Measurements from ENCODE around the gene PSME2. TPM values are rescaled to one million over a fixed set of nuclear protein-coding genes. Genes with fewer than 3 reads are reported as not detected.

The PSME2 gene
- total and polyA plus RNA-seq, 2 experiments from 2014 or later, result 38.3 to 164 TPM

DNA sequence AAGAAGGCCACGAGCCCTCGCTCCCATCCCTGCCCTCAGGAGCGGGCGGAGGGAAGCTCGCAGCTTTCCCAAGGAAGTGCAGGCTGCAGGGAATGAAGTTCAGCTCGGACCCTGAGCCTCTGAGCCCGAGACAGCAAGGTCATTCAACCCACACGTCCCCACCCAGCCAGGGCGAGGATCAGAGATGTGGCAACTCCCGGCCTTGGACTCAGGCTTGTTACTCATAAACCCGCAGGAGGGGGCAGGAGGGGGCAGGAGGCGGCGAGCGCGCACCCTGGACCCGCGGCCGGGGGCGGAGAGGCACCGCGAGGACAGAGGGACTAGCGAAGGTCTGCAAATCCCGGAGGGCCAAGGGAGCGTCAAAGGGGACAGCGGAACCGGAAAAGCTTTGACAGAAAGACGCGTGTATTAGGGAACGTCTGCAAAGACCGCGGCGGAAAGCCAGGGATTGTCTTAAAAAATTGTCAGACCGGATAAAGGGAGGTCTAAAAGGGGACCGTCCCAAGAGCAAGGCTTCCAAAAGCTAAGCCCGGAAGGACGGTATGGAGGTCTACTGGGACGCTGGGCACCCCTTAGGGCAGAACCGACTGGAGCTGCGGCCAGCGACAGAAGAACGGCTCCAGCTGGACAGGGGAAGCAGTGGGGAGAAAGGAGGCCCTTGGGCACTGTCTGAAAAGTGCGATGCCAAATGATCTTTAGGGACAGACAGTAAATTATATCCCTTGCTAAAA is 32.4 kb downstream of the PSME2 start:
- DNase-seq, result peak; percentile 96
- TF ChIP-seq EZH2phosphoT487 (IDR thresholded peaks at IDR 0.05; ENCODE audit: insufficient read depth, low read depth) (no peak), EZH2 (IDR thresholded peaks at IDR 0.05; ENCODE audit: insufficient read depth, poor library complexity, severe bottlenecking) (no peak)
- no peaks in the 10 kb centered on the region for H4K20me1 ChIP-seq (ENCODE audit: insufficient read depth)
- H3K9me3 ChIP-seq (ENCODE audit: low read depth), result no peaks in the 10 kb centered on the region
- H2AFZ ChIP-seq, result peak overlapping the region; percentile 91
- H3K36me3 ChIP-seq (ENCODE audit: low read depth), result no peaks in the 10 kb centered on the region
- H3K4me2 ChIP-seq (ENCODE audit: unreplicated experiment), result peak overlapping the region; percentile 97
- peaks cover 12% of the 10 kb centered on the region for H3K4me1 ChIP-seq (ENCODE audit: insufficient read depth)
- in situ Hi-C loops (cut with MboI), result no loop called here
- H3K27me3 ChIP-seq (replicated peaks; ENCODE audit: insufficient read depth), result no peaks in the 10 kb centered on the region
- H3K79me2 ChIP-seq (ENCODE audit: insufficient read depth), result peaks cover 16% of the 10 kb centered on the region; the same call in 1 of the 2 replicates
- 1 to 2% methylated on average over 29 to 41 of the region's 42 CpGs for WGBS, 2 experiments (ENCODE audit: low coverage in 1 of 2, low lambda C conversion rate in 2 of 2, missing lambda C conversion rate in 2 of 2)
- peak overlapping the region; percentile 95 for H3K9ac ChIP-seq
- peaks cover 5% of the 10 kb centered on the region for H3F3A ChIP-seq (ENCODE audit: insufficient read depth)
- H3K27ac ChIP-seq, result peak overlapping the region; percentile 98
- H3K9me2 ChIP-seq (ENCODE audit: insufficient read depth), result no peaks in the 10 kb centered on the region
- H3K4me3 ChIP-seq, result peak overlapping the region; percentile 81

DNA sequence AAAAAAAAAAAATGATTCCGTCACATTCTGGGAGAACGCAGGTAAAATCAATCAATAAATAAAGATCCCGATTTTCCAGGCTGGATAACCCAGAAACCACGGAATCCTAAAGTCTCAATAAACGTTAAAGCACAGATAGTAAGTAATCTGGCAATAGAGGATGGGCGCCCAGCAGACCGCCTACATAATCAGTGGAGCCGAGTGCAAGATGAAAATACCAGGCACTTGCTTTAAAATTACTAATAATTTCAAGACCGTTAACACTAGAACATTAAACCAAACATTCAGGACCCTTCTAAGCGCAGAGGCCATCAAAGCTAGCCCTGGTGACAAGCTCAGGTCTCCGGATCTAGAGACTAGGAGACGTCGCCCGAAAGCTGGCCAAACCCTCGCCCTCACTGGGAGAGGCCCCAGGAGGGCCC is 33.0 kb downstream of the PSME2 start:
- TF ChIP-seq EZH2phosphoT487 (IDR thresholded peaks at IDR 0.05; ENCODE audit: insufficient read depth, low read depth), result no peak
- no peak for TF ChIP-seq EZH2 (IDR thresholded peaks at IDR 0.05; ENCODE audit: insufficient read depth, poor library complexity, severe bottlenecking)
- Histone ChIP-seq H3F3A (ENCODE audit: insufficient read depth) (peaks cover 5% of the 10 kb centered on the region), H3K9me2 (ENCODE audit: insufficient read depth) (no peaks in the 10 kb centered on the region), H3K4me3 (peak overlapping the region; percentile 81), H2AFZ (peak overlapping the region; percentile 91), H3K27ac (peak overlapping the region; percentile 98), H3K79me2 (ENCODE audit: insufficient read depth) (peaks cover 16% of the 10 kb centered on the region; the same call in 1 of the 2 replicates), H3K4me1 (ENCODE audit: insufficient read depth) (peaks cover 12% of the 10 kb centered on the region), H3K36me3 (ENCODE audit: low read depth) (no peaks in the 10 kb centered on the region), H4K20me1 (ENCODE audit: insufficient read depth) (no peaks in the 10 kb centered on the region), H3K9ac (peak overlapping the region; percentile 95), H3K27me3 (replicated peaks; ENCODE audit: insufficient read depth) (no peaks in the 10 kb centered on the region), H3K9me3 (ENCODE audit: low read depth) (no peaks in the 10 kb centered on the region), H3K4me2 (ENCODE audit: unreplicated experiment) (peak overlapping the region; percentile 97)
- in situ Hi-C loops (cut with MboI), result no loop called here
- peak; percentile 61 for DNase-seq
- WGBS, 2 experiments (ENCODE audit: low coverage in 1 of 2, low lambda C conversion rate in 2 of 2, missing lambda C conversion rate in 2 of 2), result 12% methylated on average over 14 to 15 of the region's 15 CpGs

DNA sequence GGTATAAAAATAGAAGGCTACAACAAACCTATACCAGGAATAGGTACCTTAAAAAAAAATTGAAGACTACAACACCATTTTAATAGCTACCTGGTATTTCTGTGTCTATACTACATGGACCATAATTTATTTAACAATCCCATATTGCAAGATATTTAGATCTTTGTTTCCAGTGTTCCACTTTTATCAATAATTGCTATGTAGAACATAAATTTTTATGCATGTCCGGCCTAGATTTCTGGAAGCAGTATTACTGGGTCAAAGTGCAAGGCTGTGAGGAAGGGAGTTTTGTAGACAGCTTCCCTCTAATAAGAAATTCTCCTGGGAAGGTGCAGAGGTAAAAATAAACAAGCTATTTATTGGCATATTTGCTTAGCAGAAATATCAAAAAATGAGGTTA is 35.9 kb downstream of the PSME2 start:
- no peak overlapping the region for H2AFZ ChIP-seq
- H3K9me3 ChIP-seq (ENCODE audit: low read depth), result no peaks in the 10 kb centered on the region
- 96 to 100% methylated on average over 1 of the region's 1 CpG for WGBS, 2 experiments (ENCODE audit: low coverage in 1 of 2, low lambda C conversion rate in 2 of 2, missing lambda C conversion rate in 2 of 2)
- H3K27ac ChIP-seq, result no peak overlapping the region
- H3K4me2 ChIP-seq (ENCODE audit: unreplicated experiment), result no peak overlapping the region
- peaks cover 4% of the 10 kb centered on the region; the same call in 1 of the 2 replicates for H3K79me2 ChIP-seq (ENCODE audit: insufficient read depth)
- H4K20me1 ChIP-seq (ENCODE audit: insufficient read depth), result no peaks in the 10 kb centered on the region
- peaks cover 7% of the 10 kb centered on the region; the same call in 1 of the 2 replicates for H3K4me1 ChIP-seq (ENCODE audit: insufficient read depth)
- no peak overlapping the region for H3K9ac ChIP-seq
- H3K36me3 ChIP-seq (ENCODE audit: low read depth), result no peaks in the 10 kb centered on the region
- TF ChIP-seq EZH2 (IDR thresholded peaks at IDR 0.05; ENCODE audit: insufficient read depth, poor library complexity, severe bottlenecking) (no peak), EZH2phosphoT487 (IDR thresholded peaks at IDR 0.05; ENCODE audit: insufficient read depth, low read depth) (no peak)
- no peaks in the 10 kb centered on the region for H3K9me2 ChIP-seq (ENCODE audit: insufficient read depth)
- no peak for DNase-seq
- in situ Hi-C loops (cut with MboI), result no loop called here
- peaks cover 21% of the 10 kb centered on the region for H3F3A ChIP-seq (ENCODE audit: insufficient read depth)
- H3K27me3 ChIP-seq (replicated peaks; ENCODE audit: insufficient read depth), result no peaks in the 10 kb centered on the region
- no peak overlapping the region for H3K4me3 ChIP-seq

DNA sequence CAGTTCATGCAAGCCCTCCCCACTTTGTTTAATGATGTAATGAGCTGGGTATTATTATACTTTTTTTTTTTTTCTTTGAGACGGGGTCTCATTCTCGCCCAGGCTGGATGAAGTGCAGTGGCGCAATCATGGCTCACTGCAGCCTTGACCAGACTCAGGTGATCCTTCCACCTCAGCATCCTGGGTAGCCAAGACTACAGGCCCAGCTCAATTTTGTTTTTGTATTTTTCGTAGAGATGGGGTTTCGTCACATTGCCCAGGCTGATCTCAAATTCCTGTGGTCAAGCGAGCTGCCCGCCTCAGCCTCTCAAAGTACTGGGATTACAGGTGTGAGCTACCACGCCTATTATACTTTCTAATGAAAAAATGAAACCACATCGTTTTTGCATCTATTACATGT is 36.4 kb downstream of the PSME2 start:
- no peak for DNase-seq
- H3K4me3 ChIP-seq, result no peak overlapping the region
- H4K20me1 ChIP-seq (ENCODE audit: insufficient read depth), result no peaks in the 10 kb centered on the region
- no peaks in the 10 kb centered on the region for H3K9me3 ChIP-seq (ENCODE audit: low read depth)
- in situ Hi-C loops (cut with MboI), result no loop called here
- no peak overlapping the region for H2AFZ ChIP-seq
- H3K79me2 ChIP-seq (ENCODE audit: insufficient read depth), result no peaks in the 10 kb centered on the region
- no peak overlapping the region for H3K27ac ChIP-seq
- H3K9ac ChIP-seq, result no peak overlapping the region
- 87% methylated on average over 9 of the region's 9 CpGs for WGBS, 2 experiments (ENCODE audit: low coverage in 1 of 2, low lambda C conversion rate in 2 of 2, missing lambda C conversion rate in 2 of 2)
- H3K4me2 ChIP-seq (ENCODE audit: unreplicated experiment), result no peak overlapping the region
- H3K4me1 ChIP-seq (ENCODE audit: insufficient read depth), result 0 out of 2 replicates have a peak, but pooled peaks cover 5% of the 10 kb centered on the region
- H3K36me3 ChIP-seq (ENCODE audit: low read depth), result no peaks in the 10 kb centered on the region
- no peaks in the 10 kb centered on the region for H3K9me2 ChIP-seq (ENCODE audit: insufficient read depth)
- H3F3A ChIP-seq (ENCODE audit: insufficient read depth), result peaks cover 21% of the 10 kb centered on the region
- no peak for TF ChIP-seq EZH2 (IDR thresholded peaks at IDR 0.05; ENCODE audit: insufficient read depth, poor library complexity, severe bottlenecking)
- no peak for TF ChIP-seq EZH2phosphoT487 (IDR thresholded peaks at IDR 0.05; ENCODE audit: insufficient read depth, low read depth)
- no peaks in the 10 kb centered on the region for H3K27me3 ChIP-seq (replicated peaks; ENCODE audit: insufficient read depth)

All from GM23248 (cell line).